Measurements from ENCODE around the gene KCNMA1. TPM values are rescaled to one million over a fixed set of nuclear protein-coding genes. Genes with fewer than 3 reads are reported as not detected.

Gene KCNMA1
- total RNA-seq, 2 donors from 2014 or later = 168 to 188 TPM

- no peak for DNase-seq (ENCODE audit: low spot score)
- no peaks in the 10 kb centered on the region for H3K27me3 ChIP-seq (replicated peaks; ENCODE audit: insufficient read depth)
- no peaks in the 10 kb centered on the region for H3K9me3 ChIP-seq
- H3K27ac ChIP-seq = peak overlapping the region; percentile 82 to 98
- H3K4me3 ChIP-seq = no peak overlapping the region
- no peaks in the 10 kb centered on the region for H3K36me3 ChIP-seq
- H3K4me1 ChIP-seq (ENCODE audit: control insufficient read depth in 1 of 2, low read depth in 2 of 2) = peaks cover 37 to 93% of the 10 kb centered on the region in 2 donors
- ATAC-seq (ENCODE audit: insufficient number of reproducible peaks, low FRiP score, low read depth) = no peak
- TF ChIP-seq, protein P1, sequence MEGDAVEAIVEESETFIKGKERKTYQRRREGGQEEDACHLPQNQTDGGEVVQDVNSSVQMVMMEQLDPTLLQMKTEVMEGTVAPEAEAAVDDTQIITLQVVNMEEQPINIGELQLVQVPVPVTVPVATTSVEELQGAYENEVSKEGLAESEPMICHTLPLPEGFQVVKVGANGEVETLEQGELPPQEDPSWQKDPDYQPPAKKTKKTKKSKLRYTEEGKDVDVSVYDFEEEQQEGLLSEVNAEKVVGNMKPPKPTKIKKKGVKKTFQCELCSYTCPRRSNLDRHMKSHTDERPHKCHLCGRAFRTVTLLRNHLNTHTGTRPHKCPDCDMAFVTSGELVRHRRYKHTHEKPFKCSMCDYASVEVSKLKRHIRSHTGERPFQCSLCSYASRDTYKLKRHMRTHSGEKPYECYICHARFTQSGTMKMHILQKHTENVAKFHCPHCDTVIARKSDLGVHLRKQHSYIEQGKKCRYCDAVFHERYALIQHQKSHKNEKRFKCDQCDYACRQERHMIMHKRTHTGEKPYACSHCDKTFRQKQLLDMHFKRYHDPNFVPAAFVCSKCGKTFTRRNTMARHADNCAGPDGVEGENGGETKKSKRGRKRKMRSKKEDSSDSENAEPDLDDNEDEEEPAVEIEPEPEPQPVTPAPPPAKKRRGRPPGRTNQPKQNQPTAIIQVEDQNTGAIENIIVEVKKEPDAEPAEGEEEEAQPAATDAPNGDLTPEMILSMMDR (IDR thresholded peaks at IDR 0.05) = no peak
Observed at GRCh38 chr10:77422491-77423338, 214.9 kb downstream of the KCNMA1 start.

DNA sequence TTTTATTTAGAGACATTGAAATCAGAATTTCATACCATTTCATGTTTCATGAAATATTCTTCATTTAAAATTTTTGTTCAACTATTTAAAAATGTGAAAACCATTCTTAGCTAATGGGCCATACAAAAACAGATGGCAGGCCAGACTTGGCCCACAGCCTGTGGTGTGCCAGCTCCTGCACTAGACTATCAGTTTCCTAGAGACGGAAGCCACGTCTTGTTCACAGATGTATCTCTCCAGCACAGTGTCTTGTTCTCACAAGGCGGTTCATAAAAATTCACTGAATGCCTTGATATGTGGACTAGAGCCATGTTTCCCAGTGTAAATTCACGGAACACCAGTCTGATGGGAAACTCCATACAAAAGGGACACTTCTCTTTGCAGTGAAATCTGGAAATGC lies 216.0 kb downstream of the KCNMA1 start:
- H3K4me1 ChIP-seq (ENCODE audit: control insufficient read depth in 1 of 2, low read depth in 2 of 2) = peaks cover 46 to 96% of the 10 kb centered on the region in 2 donors
- peak overlapping the region; percentile 82 to 98 for H3K27ac ChIP-seq
- no peaks in the 10 kb centered on the region for H3K9me3 ChIP-seq
- no peaks in the 10 kb centered on the region for H3K36me3 ChIP-seq
- no peaks in the 10 kb centered on the region for H3K27me3 ChIP-seq (replicated peaks; ENCODE audit: insufficient read depth)
- TF ChIP-seq, protein P1 (IDR thresholded peaks at IDR 0.05) = no peak
- ATAC-seq (ENCODE audit: insufficient number of reproducible peaks, low FRiP score, low read depth) = no peak
- no peak for DNase-seq (ENCODE audit: low spot score)
- no peak overlapping the region for H3K4me3 ChIP-seq

DNA sequence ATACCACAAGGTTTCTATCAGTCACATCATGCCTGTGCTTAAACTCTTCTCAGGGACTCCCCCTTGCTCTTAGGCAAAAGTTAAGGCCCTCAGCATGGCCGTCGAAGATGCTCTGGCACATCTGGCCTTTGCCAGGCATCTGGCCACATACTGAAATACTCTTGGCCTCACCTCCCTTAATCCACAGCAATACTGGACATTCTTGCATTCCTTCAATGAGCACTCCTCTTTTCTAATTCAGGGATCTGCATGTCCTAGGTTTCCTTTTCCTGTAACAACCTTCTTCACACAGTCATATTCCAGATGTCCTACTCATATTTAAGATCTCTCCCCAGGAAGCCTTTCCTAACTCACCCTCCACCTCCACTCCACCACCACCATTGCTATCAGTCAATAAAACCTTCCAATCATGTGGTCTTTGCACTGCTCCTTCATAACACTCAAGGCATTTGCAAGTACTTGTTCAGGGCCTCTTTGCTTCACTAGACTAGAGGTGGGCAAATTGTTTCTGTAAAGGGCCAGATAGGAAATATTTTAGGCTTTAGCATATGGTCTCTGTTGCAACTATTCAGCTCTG lies 216.6 kb downstream of the KCNMA1 start:
- TF ChIP-seq, protein P1 (IDR thresholded peaks at IDR 0.05) = no peak
- no peaks in the 10 kb centered on the region for H3K36me3 ChIP-seq
- no peak for ATAC-seq (ENCODE audit: insufficient number of reproducible peaks, low FRiP score, low read depth)
- no peak overlapping the region for H3K4me3 ChIP-seq
- peak overlapping the region; percentile 98 to 99 for H3K27ac ChIP-seq
- DNase-seq (ENCODE audit: low spot score) = no peak
- H3K4me1 ChIP-seq (ENCODE audit: control insufficient read depth in 1 of 2, low read depth in 2 of 2) = peaks cover 48 to 97% of the 10 kb centered on the region in 2 donors
- no peaks in the 10 kb centered on the region for H3K27me3 ChIP-seq (replicated peaks; ENCODE audit: insufficient read depth)
- H3K9me3 ChIP-seq = no peaks in the 10 kb centered on the region

DNA sequence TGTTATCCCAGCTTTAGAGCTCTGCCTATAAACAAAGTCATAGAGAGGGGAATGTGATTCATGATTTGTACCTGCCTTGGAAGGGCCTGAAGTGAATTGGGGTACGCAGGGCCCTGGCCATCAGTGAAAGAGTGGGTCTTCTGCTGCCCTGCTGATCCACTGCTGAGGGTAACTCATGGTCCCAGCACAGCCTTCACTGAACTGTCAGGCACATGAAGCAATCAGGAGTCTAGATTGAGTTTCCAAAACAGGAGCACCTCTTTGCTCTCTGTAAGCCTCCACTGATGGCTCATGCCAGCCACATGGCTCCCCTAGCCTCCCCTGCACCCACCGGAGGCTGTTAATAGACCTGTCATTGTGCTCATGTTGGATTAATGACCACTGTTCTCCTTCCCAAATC lies 217.6 kb downstream of the KCNMA1 start:
- H3K4me1 ChIP-seq (ENCODE audit: control insufficient read depth in 1 of 2, low read depth in 2 of 2) = peaks cover 59 to 98% of the 10 kb centered on the region in 2 donors
- DNase-seq (ENCODE audit: low spot score) = no peak
- H3K9me3 ChIP-seq = no peaks in the 10 kb centered on the region
- no peak overlapping the region for H3K4me3 ChIP-seq
- no peak for ATAC-seq (ENCODE audit: insufficient number of reproducible peaks, low FRiP score, low read depth)
- no peaks in the 10 kb centered on the region for H3K36me3 ChIP-seq
- H3K27ac ChIP-seq = peak overlapping the region; percentile 98 to 99
- no peaks in the 10 kb centered on the region for H3K27me3 ChIP-seq (replicated peaks; ENCODE audit: insufficient read depth)
- TF ChIP-seq, protein P1 (IDR thresholded peaks at IDR 0.05) = no peak

- no peaks in the 10 kb centered on the region for H3K27me3 ChIP-seq (replicated peaks; ENCODE audit: insufficient read depth)
- no peak for DNase-seq (ENCODE audit: low spot score)
- ATAC-seq (ENCODE audit: insufficient number of reproducible peaks, low FRiP score, low read depth) = no peak
- H3K4me1 ChIP-seq (ENCODE audit: control insufficient read depth in 1 of 2, low read depth in 2 of 2) = peaks cover 60 to 100% of the 10 kb centered on the region in 2 donors
- H3K36me3 ChIP-seq = no peaks in the 10 kb centered on the region
- TF ChIP-seq, protein P1 (IDR thresholded peaks at IDR 0.05) = no peak
- no peaks in the 10 kb centered on the region for H3K9me3 ChIP-seq
- H3K27ac ChIP-seq = peak overlapping the region; percentile 98 to 99
- H3K4me3 ChIP-seq = no peak overlapping the region
Observed at GRCh38 chr10:77419056-77419455, 218.6 kb downstream of the KCNMA1 start.
